Neural cell (in vitro differentiated cells): ENCODE data around the gene HLF. TPM values are rescaled to one million over a fixed set of nuclear protein-coding genes. Genes with fewer than 3 reads are reported as not detected.
A peak's percentile ranks its signal among the peaks of the same experiment; 100 is the strongest.

Experiments used
- H2AFZ ChIP-seq: fragments of 200-600, 300-800 bp; sonication (generic), shearing (Covaris generic); 2 replicates; pipeline ENCODE4 v1.6.0; 2014; ENCODE audit warnings: low read depth, mild to moderate bottlenecking, antibody characterized with exemption, low read length, moderate library complexity
- H3F3A ChIP-seq: fragments of 200-600 bp; shearing (Covaris generic); 2 replicates; pipeline ENCODE4 v1.6.1; 2016; ENCODE audit warnings: mild to moderate bottlenecking, moderate library complexity, mixed read lengths, antibody characterized with exemption, low read length; ENCODE audit not compliant: insufficient read depth, poor library complexity, severe bottlenecking
- H3K27ac ChIP-seq: fragments of 200-600, 300-800 bp; sonication (generic), shearing (Covaris generic); 2 replicates; pipeline ENCODE4 v1.5.1; 2014; ENCODE audit warnings: mild to moderate bottlenecking, low read length, moderate library complexity
- H3K27me3 ChIP-seq: fragments of 300-800, 200-600 bp; sonication (generic), shearing (Covaris generic); 2 replicates; pipeline ENCODE4 v1.6.0; 2014; ENCODE audit warnings: mild to moderate bottlenecking, low read depth, low read length, moderate library complexity; ENCODE audit not compliant: insufficient read depth
- H3K36me3 ChIP-seq: fragments of 300-800, 200-600 bp; sonication (generic), shearing (Covaris generic); 2 replicates; pipeline ENCODE4 v1.5.1; 2014; ENCODE audit warnings: mild to moderate bottlenecking, antibody characterized with exemption, low read length, moderate library complexity; ENCODE audit not compliant: insufficient read depth
- H3K4me2 ChIP-seq: fragments of 300-800, 200-600 bp; sonication (generic), shearing (Covaris generic); 2 replicates; pipeline ENCODE4 v1.6.0; 2014; ENCODE audit warnings: mild to moderate bottlenecking, low read length
- H3K4me3 ChIP-seq: fragments of 300-800, 200-600 bp; sonication (generic), shearing (Covaris generic); 2 replicates; pipeline ENCODE4 v1.5.1; 2014; ENCODE audit warnings: mild to moderate bottlenecking, low read length, moderate library complexity
- H3K79me2 ChIP-seq: fragments of 200-600 bp; shearing (Covaris generic); replicated peaks from 2 replicates; pipeline ENCODE4 v1.6.0; 2014; ENCODE audit warnings: mild to moderate bottlenecking, low read length, moderate library complexity; ENCODE audit not compliant: insufficient read depth
- H3K9ac ChIP-seq: fragments of 300-800, 200-600 bp; sonication (generic), shearing (Covaris generic); 2 replicates; pipeline ENCODE4 v1.6.1; 2016; ENCODE audit warnings: mild to moderate bottlenecking, low read length, mixed read lengths
- H3K9me2 ChIP-seq: fragments of 200-600 bp; shearing (Covaris generic); 2 replicates; pipeline ENCODE4 v1.6.1; 2016; ENCODE audit warnings: mild to moderate bottlenecking, low read length, mixed read lengths; ENCODE audit not compliant: insufficient read depth
- H3K9me3 ChIP-seq: fragments of 200-600, 300-800 bp; sonication (generic), shearing (Covaris generic); 2 replicates; pipeline ENCODE4 v1.6.1; 2016; ENCODE audit warnings: mild to moderate bottlenecking, mixed run types, low read length, moderate library complexity, mixed read lengths
- H4K20me1 ChIP-seq: fragments of 200-600 bp; shearing (Covaris generic); 2 replicates; pipeline ENCODE4 v1.6.1; 2016; ENCODE audit warnings: mild to moderate bottlenecking, mixed run types; ENCODE audit not compliant: insufficient read depth
- EP300 ChIP-seq: fragments of 450-650 bp; conservative IDR thresholded peaks from 2 replicates; pipeline ENCODE4 v1.6.1; 2014; ENCODE audit warnings: antibody characterized with exemption, mild to moderate bottlenecking, moderate library complexity; ENCODE audit not compliant: poor library complexity, severe bottlenecking
- EZH2 ChIP-seq: fragments of 200-600, 300-800 bp; shearing (Covaris generic), sonication (generic); IDR thresholded peaks from 2 replicates; pipeline ENCODE4 v1.6.1; 2014; ENCODE audit warnings: antibody characterized with exemption, low read length, borderline replicate concordance, mild to moderate bottlenecking; ENCODE audit not compliant: insufficient read depth, poor library complexity, severe bottlenecking
- MXI1 ChIP-seq: fragments of 450-650 bp; conservative IDR thresholded peaks from 2 replicates; pipeline ENCODE4 v1.6.1; 2014; ENCODE audit warnings: antibody characterized with exemption, mild to moderate bottlenecking; ENCODE audit not compliant: poor library complexity, severe bottlenecking
- POLR2AphosphoS5 ChIP-seq: IDR thresholded peaks from 2 replicates; pipeline ENCODE4 v1.6.1; 2012
- RAD21 ChIP-seq: fragments of 450-650 bp; conservative IDR thresholded peaks from 2 replicates; pipeline ENCODE4 v1.6.1; 2014; ENCODE audit warnings: antibody characterized with exemption, mild to moderate bottlenecking, moderate library complexity
- SMC3 ChIP-seq: fragments of 450-650 bp; conservative IDR thresholded peaks from 2 replicates; pipeline ENCODE4 v1.6.1; 2014; ENCODE audit warnings: antibody characterized with exemption, mild to moderate bottlenecking, moderate library complexity; ENCODE audit not compliant: poor library complexity
- TAF1 ChIP-seq: IDR thresholded peaks from 2 replicates; pipeline ENCODE4 v1.6.1; 2012; ENCODE audit warnings: low read depth
- polyA plus RNA-seq: library from polyadenylated mRNA; depleted of rRNA; stranded (reverse); fragments of >200 nt; gene quantifications from 2 replicates; pipeline ENCODE4 v1.2.3, GENCODE V29; 2014
- TF ChIP-seq, protein P1 (sequence below): fragments of 450-650 bp; IDR thresholded peaks from 2 replicates; pipeline ENCODE4 v1.5.1; 2014; ENCODE audit warnings: antibody characterized with exemption, mild to moderate bottlenecking, moderate library complexity; ENCODE audit not compliant: poor library complexity, severe bottlenecking
- TF ChIP-seq, protein P2 (sequence below): IDR thresholded peaks from 2 replicates; pipeline ENCODE4 v1.6.1; 2012; ENCODE audit warnings: borderline replicate concordance

The HLF gene
- polyA plus RNA-seq, 1 donor from 2014 or later: 0.71 TPM

DNA sequence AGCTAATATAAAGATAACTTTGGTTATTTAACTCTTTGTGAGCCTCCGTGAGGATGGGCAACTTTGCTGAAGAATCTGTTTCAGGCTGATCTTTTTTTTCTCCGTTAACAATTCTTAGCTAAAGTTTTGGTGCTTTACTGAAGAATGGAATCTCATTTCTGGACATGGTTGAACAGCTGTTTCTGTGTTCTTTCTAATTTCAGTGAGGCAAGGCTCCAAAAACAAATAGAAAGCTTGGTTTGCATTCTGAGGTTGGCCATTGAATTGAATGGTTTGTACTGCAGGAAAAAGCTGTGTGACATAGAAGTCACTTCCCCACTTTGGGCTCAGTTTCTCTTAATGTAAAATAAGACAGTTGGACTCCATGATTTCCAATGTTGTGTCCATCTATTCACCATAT, 22.3 kb upstream of the HLF start:
- H3K4me2 ChIP-seq: no peak overlapping the region
- peaks cover 9% of the 10 kb centered on the region for H3F3A ChIP-seq
- H3K27ac ChIP-seq: no peak overlapping the region
- H3K4me3 ChIP-seq: no peak overlapping the region
- H3K79me2 ChIP-seq: no peaks in the 10 kb centered on the region
- no peaks in the 10 kb centered on the region for H3K9me3 ChIP-seq
- no peaks in the 10 kb centered on the region for H3K9me2 ChIP-seq
- H3K9ac ChIP-seq: no peak overlapping the region
- H3K36me3 ChIP-seq: no peaks in the 10 kb centered on the region
- H4K20me1 ChIP-seq: no peaks in the 10 kb centered on the region
- H3K27me3 ChIP-seq: no peaks in the 10 kb centered on the region
- H2AFZ ChIP-seq: no peak overlapping the region
- TF ChIP-seq EZH2: no peak
- TF ChIP-seq EP300: no peak
- no peak for TF ChIP-seq TAF1
- no peak for TF ChIP-seq SMC3
- no peak for TF ChIP-seq POLR2AphosphoS5
- TF ChIP-seq, protein P1, sequence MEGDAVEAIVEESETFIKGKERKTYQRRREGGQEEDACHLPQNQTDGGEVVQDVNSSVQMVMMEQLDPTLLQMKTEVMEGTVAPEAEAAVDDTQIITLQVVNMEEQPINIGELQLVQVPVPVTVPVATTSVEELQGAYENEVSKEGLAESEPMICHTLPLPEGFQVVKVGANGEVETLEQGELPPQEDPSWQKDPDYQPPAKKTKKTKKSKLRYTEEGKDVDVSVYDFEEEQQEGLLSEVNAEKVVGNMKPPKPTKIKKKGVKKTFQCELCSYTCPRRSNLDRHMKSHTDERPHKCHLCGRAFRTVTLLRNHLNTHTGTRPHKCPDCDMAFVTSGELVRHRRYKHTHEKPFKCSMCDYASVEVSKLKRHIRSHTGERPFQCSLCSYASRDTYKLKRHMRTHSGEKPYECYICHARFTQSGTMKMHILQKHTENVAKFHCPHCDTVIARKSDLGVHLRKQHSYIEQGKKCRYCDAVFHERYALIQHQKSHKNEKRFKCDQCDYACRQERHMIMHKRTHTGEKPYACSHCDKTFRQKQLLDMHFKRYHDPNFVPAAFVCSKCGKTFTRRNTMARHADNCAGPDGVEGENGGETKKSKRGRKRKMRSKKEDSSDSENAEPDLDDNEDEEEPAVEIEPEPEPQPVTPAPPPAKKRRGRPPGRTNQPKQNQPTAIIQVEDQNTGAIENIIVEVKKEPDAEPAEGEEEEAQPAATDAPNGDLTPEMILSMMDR: no peak

DNA sequence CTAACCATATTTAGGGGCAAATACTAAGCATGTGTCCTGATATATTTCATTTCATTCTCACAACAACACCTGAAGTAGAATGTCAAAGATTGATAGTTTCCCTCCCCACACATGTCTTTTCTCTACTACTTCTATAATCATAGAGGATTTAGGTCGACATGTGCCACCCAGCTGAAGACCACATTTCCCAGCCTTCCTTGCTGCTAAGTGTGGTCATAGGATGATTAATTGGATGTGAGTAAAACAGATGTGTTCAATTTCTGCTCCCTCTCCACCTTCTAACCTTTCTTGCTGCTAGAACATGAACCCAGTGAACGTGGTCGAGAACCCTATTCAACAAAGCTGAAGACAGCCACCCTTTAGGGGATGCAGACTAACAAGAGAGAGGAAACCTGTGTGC, 18.8 kb upstream of the HLF start:
- Histone ChIP-seq H3K4me2 (peak overlapping the region; percentile 31), H3K27me3 (no peaks in the 10 kb centered on the region), H4K20me1 (no peaks in the 10 kb centered on the region), H3K79me2 (no peaks in the 10 kb centered on the region), H3K9me2 (no peaks in the 10 kb centered on the region), H3K27ac (peak overlapping the region; percentile 49), H3K9ac (no peak overlapping the region), H3K4me3 (peak overlapping the region; percentile 32), H3K9me3 (no peaks in the 10 kb centered on the region), H3K36me3 (no peaks in the 10 kb centered on the region), H3F3A (no peaks in the 10 kb centered on the region), H2AFZ (no peak overlapping the region)
- TF ChIP-seq RAD21 (no peak), EZH2 (no peak), MXI1 (no peak), POLR2AphosphoS5 (no peak), SMC3 (no peak), TAF1 (no peak), EP300 (no peak)
- TF ChIP-seq, protein P1: no peak
- TF ChIP-seq, protein P2, sequence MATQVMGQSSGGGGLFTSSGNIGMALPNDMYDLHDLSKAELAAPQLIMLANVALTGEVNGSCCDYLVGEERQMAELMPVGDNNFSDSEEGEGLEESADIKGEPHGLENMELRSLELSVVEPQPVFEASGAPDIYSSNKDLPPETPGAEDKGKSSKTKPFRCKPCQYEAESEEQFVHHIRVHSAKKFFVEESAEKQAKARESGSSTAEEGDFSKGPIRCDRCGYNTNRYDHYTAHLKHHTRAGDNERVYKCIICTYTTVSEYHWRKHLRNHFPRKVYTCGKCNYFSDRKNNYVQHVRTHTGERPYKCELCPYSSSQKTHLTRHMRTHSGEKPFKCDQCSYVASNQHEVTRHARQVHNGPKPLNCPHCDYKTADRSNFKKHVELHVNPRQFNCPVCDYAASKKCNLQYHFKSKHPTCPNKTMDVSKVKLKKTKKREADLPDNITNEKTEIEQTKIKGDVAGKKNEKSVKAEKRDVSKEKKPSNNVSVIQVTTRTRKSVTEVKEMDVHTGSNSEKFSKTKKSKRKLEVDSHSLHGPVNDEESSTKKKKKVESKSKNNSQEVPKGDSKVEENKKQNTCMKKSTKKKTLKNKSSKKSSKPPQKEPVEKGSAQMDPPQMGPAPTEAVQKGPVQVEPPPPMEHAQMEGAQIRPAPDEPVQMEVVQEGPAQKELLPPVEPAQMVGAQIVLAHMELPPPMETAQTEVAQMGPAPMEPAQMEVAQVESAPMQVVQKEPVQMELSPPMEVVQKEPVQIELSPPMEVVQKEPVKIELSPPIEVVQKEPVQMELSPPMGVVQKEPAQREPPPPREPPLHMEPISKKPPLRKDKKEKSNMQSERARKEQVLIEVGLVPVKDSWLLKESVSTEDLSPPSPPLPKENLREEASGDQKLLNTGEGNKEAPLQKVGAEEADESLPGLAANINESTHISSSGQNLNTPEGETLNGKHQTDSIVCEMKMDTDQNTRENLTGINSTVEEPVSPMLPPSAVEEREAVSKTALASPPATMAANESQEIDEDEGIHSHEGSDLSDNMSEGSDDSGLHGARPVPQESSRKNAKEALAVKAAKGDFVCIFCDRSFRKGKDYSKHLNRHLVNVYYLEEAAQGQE: no peak
